ENCODE data around the gene AGAP2.
A peak's percentile ranks its signal among the peaks of the same experiment; 100 is the strongest.
"Not testable (repeated sequence)": the region's sequence is repeated elsewhere in the genome, so short reads cannot be mapped to it uniquely, and the experiment has no call there.

AGAP2 gene

GRCh38 chr12:57738661-57739237 is at the start of gene AGAP2:
TSS of gene AGAP2 (minus strand) at chr12:57738742. CDS start at chr12:57738246, 496 bp downstream.
- DNase-seq (ENCODE audit: insufficient read length, low spot score) (peak; percentile 56), FAIRE-seq (no peak)

- DNase-seq (ENCODE audit: insufficient read length, low spot score) (no peak), FAIRE-seq (no peak)
Measured at GRCh38 chr12:57783861-57784260, 45.3 kb upstream of the AGAP2 start.

DNA sequence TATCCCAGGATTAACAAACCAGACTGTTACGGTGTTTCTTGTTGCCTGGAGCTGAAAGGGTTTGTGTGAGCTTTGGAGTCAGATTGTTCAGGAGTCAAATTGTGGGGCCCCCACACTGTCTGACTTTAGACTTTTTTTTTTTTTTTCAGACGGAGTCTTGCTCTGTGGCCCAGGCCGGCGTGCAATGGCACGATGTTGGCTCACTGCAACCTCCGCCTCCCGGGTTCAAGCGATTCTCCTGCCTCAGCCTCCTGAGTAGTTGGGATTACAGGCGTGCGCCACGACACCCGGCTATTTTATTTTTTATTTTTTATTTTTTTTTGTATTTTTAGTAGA is 44.9 kb upstream of the AGAP2 start:
- no peak for FAIRE-seq
- DNase-seq (ENCODE audit: insufficient read length, low spot score): no peak

- FAIRE-seq (peak; percentile 82), DNase-seq (ENCODE audit: insufficient read length, low spot score) (peak; percentile 79)
Measured at GRCh38 chr12:57782608-57783465, 44.3 kb upstream of the AGAP2 start, which contains the start of gene TSFM. TSS of gene TSFM (plus strand) at chr12:57782787. CDS start at chr12:57782802, 15 bp downstream.

DNA sequence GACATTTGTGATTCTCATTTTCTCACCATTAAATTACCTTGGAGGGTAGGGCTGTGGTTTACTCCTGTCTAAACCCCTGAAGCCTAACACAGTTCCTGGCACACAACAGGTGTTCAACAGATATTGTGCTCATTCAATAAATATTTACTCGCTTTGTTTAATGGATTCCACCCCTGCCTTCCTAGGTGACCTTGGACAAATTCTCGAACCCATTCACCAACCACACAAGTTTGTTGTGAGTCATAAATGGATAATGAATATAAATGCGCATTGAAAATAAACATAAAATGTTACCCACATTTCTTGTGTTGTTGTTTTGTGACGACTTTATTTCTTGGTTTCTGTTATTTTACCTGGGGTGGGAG is 43.7 kb upstream of the AGAP2 start:
- FAIRE-seq: no peak
- no peak for DNase-seq (ENCODE audit: insufficient read length, low spot score)

GRCh38 chr12:57781801-57782200 is 43.3 kb upstream of the AGAP2 start:
- FAIRE-seq (no peak), DNase-seq (ENCODE audit: insufficient read length, low spot score) (no peak)

GRCh38 chr12:57781244-57781643 is 42.7 kb upstream of the AGAP2 start:
- no peak for FAIRE-seq
- DNase-seq (ENCODE audit: insufficient read length, low spot score): no peak

GRCh38 chr12:57780284-57780897 is 41.8 kb upstream of the AGAP2 start:
- no peak for DNase-seq (ENCODE audit: insufficient read length, low spot score)
- no peak for FAIRE-seq

- DNase-seq (ENCODE audit: insufficient read length, low spot score) (no peak), FAIRE-seq (no peak)
Measured at GRCh38 chr12:57779736-57780135, 41.2 kb upstream of the AGAP2 start.

DNA sequence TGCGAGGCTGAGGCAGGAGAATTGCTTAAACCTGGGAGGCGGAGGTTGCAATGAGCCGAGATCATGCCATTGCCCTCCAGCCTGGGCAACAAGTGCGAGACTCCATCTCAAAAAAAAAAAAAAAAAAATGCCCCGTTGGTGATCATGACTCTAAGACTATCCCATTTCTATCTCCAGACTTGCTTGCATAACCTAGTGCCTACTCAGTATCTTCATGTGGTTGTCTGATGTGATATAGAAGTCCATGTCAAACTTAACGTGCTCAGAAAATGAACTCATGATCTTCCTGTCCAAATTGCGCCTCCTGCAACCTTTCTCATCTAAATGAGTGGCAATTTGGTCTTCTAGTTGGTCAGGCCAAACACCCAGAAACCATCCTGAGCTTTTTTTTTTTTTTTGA is 39.4 kb upstream of the AGAP2 start:
- DNase-seq (ENCODE audit: insufficient read length, low spot score) (no peak), FAIRE-seq (no peak)

DNA sequence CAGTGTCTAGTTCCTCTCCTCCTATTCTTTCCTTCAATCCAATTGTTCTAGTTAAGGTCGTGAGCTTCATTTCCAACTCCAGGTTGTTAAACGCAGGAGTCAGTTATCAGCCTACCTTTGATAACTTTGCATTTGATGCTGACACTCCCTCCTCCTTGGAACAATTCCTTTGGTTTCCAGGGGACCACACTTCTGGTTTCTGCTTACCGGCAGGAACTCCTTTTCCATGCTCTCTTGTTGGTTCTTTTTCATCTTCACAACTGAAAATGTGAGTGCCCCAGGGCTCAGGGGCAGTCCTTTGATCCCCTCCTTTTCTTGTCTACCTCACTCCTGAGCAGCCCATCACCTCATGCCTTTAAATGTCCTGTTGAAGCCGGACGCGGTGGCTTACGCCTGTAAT is 38.8 kb upstream of the AGAP2 start:
- no peak for DNase-seq (ENCODE audit: insufficient read length, low spot score)
- FAIRE-seq: no peak

- DNase-seq (ENCODE audit: insufficient read length, low spot score): no peak
- FAIRE-seq: no peak
Measured at GRCh38 chr12:57776247-57776587, 37.7 kb upstream of the AGAP2 start.

GRCh38 chr12:57775563-57776246 is 37.2 kb upstream of the AGAP2 start:
- DNase-seq (ENCODE audit: insufficient read length, low spot score): no peak

DNA sequence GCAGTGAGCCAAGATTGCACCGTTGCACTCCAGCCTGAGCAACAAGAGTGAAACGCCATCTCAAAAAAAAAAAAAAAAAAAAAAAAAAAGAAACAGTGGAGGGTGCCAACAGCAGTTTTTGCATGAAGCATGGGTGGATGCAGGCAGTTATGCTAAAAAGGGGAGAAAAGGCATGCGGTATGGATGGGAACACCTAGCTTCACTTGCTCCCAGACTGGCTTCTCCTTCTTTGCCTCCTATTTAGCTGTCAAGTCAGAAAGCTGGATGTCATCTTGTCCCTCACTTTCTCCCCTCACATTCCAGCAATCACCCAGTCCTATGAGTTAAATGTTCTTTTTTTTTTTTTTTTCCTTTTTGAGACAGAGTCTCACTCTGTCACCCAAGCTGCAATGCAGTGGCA is 36.5 kb upstream of the AGAP2 start:
- FAIRE-seq (no peak), DNase-seq (ENCODE audit: insufficient read length, low spot score) (no peak)

More at GRCh38 chr12:57775563-57776246, 37.2 kb upstream of the AGAP2 start:
- no peak for FAIRE-seq

GRCh38 chr12:57774634-57775033 is 36.1 kb upstream of the AGAP2 start:
- FAIRE-seq; DNase-seq (ENCODE audit: insufficient read length, low spot score): not testable (repeated sequence)

DNA sequence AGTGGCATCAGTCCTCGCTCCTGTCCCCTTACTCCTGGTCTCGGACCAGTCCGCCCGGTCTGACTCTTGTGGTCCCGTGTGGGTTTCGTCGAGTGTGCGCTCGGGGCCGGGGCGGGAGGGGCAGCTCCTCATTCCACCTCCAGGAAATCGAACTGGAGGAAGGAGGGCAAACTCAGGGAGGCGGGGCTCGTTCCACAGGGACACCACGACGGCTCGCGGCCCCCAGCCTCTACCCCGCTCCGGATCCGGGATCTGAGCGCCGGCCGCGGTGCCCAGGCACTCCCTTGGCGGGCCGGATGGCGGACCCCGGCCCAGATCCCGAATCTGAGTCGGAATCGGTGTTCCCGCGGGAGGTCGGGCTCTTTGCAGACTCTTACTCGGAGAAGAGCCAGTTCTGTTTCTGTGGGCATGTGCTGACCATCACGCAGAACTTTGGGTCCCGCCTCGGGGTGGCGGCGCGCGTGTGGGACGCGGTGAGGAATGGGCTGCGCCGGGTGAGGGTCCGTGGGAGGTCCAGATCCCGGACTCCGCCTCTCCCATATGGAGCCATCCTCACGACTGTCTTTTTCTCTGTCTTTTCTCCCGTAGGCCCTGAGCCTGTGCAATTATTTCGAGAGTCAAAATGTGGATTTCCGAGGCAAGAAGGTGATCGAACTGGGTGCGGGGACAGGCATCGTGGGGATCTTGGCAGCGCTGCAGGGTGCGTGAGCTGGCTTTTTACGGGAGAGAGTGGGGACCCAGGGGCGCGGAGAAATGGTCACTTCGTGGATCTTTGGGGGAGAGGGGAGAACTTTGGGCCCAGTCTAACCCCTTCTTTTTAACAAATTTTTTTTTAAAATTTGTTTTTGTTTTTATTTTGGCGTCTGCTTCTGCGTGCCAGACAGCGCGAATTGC is 34.1 kb upstream of the AGAP2 start, which contains the start of gene EEF1AKMT3:
Gene EEF1AKMT3 (plus strand): TSS at position 186 of the 894 bp plus-strand sequence. CDS start 111 bp downstream, at position 297.
- FAIRE-seq: no peak
- peak; percentile 57 for DNase-seq (ENCODE audit: insufficient read length, low spot score)

- peak; percentile 72 for FAIRE-seq
- peak; percentile 94 for DNase-seq (ENCODE audit: insufficient read length, low spot score)
Measured at GRCh38 chr12:57771873-57772428, 33.4 kb upstream of the AGAP2 start, which contains the start of gene METTL1. TSS of gene METTL1 (minus strand) at chr12:57772105. CDS start at chr12:57772083, 22 bp downstream.

DNA sequence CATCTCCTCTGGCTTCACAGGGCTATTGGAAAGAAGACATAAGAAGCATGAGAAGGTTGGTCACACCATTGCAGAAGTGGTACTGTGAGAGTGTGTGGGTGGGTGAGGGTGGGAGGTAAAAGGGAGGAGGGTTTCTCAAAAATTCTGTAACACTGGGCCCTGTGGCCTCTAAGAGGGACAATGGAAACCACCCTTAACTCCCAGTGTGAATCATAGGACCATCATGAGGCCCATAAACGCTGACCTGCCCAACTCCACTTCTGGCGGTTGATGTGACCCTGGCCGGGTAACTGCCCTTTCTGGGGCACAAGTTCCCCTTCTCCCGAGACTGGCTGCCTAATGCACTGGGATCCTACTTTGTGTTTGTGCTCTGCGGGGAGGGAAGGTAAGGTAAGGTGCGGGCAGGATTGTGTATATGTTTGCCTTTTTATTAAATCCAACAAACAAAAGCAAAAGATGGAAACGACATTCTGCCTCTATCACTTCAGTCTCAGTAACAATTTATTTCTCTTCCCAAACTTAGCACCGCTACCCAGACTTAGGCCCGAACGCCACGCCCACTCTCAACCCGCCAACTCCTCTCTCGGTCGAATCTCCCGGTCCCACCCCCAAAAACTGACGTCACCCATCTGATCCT is 32.8 kb upstream of the AGAP2 start:
- DNase-seq (ENCODE audit: insufficient read length, low spot score): peak; percentile 90
- FAIRE-seq: no peak

- no peak for DNase-seq (ENCODE audit: insufficient read length, low spot score)
- FAIRE-seq: no peak
Measured at GRCh38 chr12:57770734-57771133, 32.2 kb upstream of the AGAP2 start.

All from HTR-8/SVneo (cell line).